Lower leg skin (tissue), 4 donors: Measurements from ENCODE around the gene RIC8A. TPM values are rescaled to one million over a fixed set of nuclear protein-coding genes. Genes with fewer than 3 reads are reported as not detected.
"Not testable (repeated sequence)": the region's sequence is repeated elsewhere in the genome, so short reads cannot be mapped to it uniquely, and the experiment has no call there.

ENCODE experiments used
- DNase-seq, 2 donors: peaks; one replicate each; pipeline ENCODE4 v3.0.0-alpha.2; 2019; ENCODE audit warnings: low spot score in 2 of 2
- H3K4me3 ChIP-seq: fragments of 200-600 bp; sonication (generic); 2 replicates; pipeline ENCODE4 v1.5.1; 2017; ENCODE audit warnings: mild to moderate bottlenecking, low read depth; ENCODE audit not compliant: poor library complexity, severe bottlenecking
- POLR2A ChIP-seq, 2 donors: fragments of 450-650 bp; IDR thresholded peaks; one replicate each; pipeline ENCODE4 v1.6.1; 2016 to 2017; ENCODE audit warnings: antibody characterized with exemption in 2 of 2, mild to moderate bottlenecking in 1 of 2, moderate library complexity in 1 of 2
- WGBS, 2 donors: methylation state at CpG; one replicate each; pipeline ENCODE4 v1.1.5; 2018; 5-methylcytosine and 5-hydroxymethylcytosine counted together
- intact Hi-C: fragments of 100-400 bp; cut with DNase I; formaldehyde crosslinking; loops from one replicate; pipeline ENCODE4 v1.15.0; 2023; ENCODE audit warnings: low total_unique reads
- total RNA-seq, 4 donors: library from RNA; depleted of rRNA; stranded (reverse); fragments of >200 nt; gene quantifications; one replicate each; pipeline ENCODE4 v1.1.0, GENCODE V29; 2016
- TF ChIP-seq, protein P1 (sequence below), 3 donors: fragments of 450-650 bp; IDR thresholded peaks; one replicate each; pipeline ENCODE4 v1.5.1; 2016; ENCODE audit warnings: antibody characterized with exemption in 3 of 3, mild to moderate bottlenecking in 3 of 3, moderate library complexity in 2 of 3

Gene RIC8A
- total RNA-seq, 4 donors from 2014 or later, result 58.0 to 91.2 (median 66.9) TPM

DNA sequence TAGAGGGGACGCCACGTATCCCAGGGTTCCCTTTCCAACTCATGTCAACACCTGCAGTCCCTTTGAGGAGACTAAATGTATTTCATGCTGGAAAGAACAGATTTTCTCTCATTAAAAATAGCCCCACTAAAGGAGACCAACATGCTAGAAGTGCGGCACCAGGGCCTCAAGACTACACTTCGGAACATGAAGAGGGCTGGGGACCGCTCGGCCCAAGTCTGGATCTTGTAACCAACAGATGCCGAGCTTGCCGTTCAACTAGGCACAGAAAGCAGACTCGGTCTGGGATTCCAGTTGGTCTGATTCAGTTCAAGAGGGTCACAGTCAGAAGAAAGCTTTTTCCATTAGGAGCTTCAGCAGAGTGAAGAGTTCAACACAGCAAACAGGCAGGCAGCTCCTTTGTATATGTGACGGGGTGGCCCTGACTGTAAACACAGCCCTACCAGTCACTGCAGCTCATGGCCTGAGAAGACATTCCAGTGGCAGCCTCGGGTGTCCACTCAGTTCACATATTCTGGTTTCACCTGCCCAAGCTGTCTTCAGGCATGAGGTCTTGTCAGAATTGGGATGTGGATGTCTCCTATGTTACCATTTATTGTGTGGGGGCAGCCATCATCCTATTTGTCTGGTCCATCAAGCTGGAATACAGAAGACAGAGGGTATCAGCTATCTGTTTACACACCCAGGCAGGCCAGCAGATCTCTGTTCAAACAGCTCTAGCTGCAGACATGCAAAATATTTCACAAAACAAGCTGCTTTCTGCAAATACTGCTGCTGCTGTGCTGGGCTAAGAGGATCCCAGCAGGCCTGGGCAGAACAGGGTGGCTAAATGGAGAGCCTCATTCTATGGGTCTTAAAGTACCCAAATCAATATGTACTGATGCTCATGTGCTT is 8.8 kb downstream of the RIC8A start:
- intact Hi-C loops, result no loop called here
- H3K4me3 ChIP-seq, result no peak overlapping the region
- no peak for DNase-seq
- no peak for TF ChIP-seq POLR2A (IDR thresholded peaks at IDR 0.05)
- TF ChIP-seq, protein P1, sequence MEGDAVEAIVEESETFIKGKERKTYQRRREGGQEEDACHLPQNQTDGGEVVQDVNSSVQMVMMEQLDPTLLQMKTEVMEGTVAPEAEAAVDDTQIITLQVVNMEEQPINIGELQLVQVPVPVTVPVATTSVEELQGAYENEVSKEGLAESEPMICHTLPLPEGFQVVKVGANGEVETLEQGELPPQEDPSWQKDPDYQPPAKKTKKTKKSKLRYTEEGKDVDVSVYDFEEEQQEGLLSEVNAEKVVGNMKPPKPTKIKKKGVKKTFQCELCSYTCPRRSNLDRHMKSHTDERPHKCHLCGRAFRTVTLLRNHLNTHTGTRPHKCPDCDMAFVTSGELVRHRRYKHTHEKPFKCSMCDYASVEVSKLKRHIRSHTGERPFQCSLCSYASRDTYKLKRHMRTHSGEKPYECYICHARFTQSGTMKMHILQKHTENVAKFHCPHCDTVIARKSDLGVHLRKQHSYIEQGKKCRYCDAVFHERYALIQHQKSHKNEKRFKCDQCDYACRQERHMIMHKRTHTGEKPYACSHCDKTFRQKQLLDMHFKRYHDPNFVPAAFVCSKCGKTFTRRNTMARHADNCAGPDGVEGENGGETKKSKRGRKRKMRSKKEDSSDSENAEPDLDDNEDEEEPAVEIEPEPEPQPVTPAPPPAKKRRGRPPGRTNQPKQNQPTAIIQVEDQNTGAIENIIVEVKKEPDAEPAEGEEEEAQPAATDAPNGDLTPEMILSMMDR (IDR thresholded peaks at IDR 0.05), result no peak
- 82 to 94% methylated on average over 11 of the region's 11 CpGs for WGBS, 2 donors

DNA sequence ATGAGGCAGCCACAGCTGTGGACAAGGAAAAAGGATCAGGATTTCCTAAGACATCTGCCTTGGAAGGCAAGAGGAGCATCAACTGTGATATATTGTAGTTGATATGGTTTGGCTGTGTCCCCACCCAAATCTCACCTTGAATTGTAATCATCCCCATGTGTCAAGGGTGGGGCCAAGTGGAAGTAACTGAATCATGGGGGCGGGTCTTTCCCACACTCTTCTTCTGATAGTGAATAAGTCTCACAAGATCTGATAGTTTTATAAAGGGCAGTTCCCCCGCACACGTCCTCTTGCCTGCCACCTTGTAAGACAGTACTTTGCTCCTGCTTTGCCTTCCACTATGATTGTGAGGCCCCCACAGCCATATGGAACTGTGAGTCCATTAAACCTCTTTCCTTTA is 10.2 kb downstream of the RIC8A start:
- no peak for DNase-seq
- no peak overlapping the region for H3K4me3 ChIP-seq
- 91 to 94% methylated on average over 3 of the region's 3 CpGs for WGBS, 2 donors
- intact Hi-C loops, result no loop called here
- TF ChIP-seq, protein P1 (IDR thresholded peaks at IDR 0.05), result no peak
- no peak for TF ChIP-seq POLR2A (IDR thresholded peaks at IDR 0.05)

DNA sequence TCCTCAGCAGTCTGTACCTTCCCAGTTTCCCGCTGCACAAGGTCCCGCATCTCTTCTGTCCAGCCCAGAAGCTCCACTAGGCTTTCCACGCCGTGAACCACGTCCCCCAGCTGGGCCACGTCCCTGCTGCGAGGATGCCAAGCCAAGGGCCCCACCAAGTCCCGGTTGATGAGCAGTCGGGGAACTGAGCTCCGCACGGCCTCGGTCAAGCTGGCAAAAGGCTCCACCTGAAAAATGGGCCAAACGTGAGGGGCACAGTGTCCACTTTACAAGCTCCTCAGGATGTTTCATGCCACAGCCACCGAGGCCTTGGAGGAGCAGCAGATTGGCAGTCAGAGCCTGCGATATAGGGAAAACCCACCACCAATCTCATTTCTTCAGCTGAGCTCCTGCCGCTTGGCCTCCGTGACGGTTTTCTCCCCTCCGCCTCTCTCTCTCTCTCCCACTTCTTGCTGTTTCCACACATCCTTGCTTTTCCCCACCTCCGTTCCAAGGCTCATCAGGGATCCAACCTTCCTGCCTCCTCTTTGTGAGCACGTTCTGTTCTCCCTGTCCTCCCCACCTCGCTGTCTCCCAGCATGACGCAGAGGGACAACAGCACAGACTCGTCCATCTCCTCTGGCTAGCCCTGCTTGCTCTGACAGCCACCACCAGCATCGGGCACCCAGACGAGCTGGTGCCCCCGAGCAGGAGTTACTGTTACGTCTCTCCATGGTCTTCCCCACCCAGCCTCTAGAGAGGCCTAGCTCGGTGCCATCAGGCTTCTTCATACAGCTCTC is 11.5 kb downstream of the RIC8A start:
- no peak overlapping the region for H3K4me3 ChIP-seq
- intact Hi-C loops, result no loop called here
- TF ChIP-seq, protein P1 (IDR thresholded peaks at IDR 0.05), result no peak
- no peak for TF ChIP-seq POLR2A (IDR thresholded peaks at IDR 0.05)
- 90 to 91% methylated on average over 29 of the region's 29 CpGs for WGBS, 2 donors
- peak in 1 of 2 donors; percentile 84 for DNase-seq

DNA sequence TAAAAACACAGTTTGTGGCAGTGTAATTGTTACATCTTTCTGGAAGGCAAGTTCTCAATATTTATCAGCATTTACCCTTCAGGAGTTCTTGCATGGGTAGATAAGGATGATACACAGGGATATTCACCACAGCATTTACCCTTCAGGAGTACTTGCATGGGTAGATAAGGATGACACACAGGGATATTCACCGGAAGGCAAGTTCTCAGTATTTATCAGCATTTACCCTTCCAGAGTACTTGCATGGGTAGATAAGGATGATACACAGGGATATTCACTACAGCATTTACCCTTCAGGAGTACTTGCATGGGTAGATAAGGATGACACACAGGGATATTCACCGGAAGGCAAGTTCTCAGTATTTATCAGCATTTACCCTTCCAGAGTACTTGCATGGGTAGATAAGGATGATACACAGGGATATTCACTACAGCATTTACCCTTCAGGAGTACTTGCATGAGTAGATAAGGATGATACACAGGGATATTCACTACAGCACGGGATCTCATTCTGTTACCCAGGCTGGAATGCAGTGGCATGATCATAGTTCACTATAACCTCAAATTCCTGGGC is 13.2 kb downstream of the RIC8A start:
- WGBS, 2 donors, result 85 to 93% methylated on average over 3 of the region's 3 CpGs
- H3K4me3 ChIP-seq, DNase-seq, intact Hi-C loops: not testable (repeated sequence)

DNA sequence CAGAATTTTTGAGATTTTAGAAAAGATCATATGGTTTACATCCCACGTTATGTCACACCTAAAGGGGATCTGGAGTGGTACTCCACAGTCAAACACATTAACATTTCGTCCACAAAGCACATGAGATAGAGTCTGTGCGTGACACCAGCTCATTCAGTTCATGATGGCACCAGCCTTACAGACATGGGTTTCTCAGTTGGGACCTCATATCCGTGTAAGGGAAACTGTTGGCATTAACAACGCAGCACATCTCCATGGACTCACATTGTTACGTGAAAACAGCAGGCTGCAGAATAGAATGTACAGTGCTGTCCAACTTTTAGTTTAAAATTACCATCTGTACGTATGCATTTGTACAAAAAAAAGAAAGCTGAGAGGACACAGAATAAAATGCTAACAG is 14.0 kb downstream of the RIC8A start:
- 90 to 91% methylated on average over 7 of the region's 7 CpGs for WGBS, 2 donors
- TF ChIP-seq, protein P1 (IDR thresholded peaks at IDR 0.05), result no peak
- no peak for TF ChIP-seq POLR2A (IDR thresholded peaks at IDR 0.05)

More for the DNA sequence above, 14.0 kb downstream of the RIC8A start:
- intact Hi-C loops, result no loop called here
- no peak overlapping the region for H3K4me3 ChIP-seq
- no peak for DNase-seq
